ENCODE measurements around the gene LYPD6B.

DNA sequence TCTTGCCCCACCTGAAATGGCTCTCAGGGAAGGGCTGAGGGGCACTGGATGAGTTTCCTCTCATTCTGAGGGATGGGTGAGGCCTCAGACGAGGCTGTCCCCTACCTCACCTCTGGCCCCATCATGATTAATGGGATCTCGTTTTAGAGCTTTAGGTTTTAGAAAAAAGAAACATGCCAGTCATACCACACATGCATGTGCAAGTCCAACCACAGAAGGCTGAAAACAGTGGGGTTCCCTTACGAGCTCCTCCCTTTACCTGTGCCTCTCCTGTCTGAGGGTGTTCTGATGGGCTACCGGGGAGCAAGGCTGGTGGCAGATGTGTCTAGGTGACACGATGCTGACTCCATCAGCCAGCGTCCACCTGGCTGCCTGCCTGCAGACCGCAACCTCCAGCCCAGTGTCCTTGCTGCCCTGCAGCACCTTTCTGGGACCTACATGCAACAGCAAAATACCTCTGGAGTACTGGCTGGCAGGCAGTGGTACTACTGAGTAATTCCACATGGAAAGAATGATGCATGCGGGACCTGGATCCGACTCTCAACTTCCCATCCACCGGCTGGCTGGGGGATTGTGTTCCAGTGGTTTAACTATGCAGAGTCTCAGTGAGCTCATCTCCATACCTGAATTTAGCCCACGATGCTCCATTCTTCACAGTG is 9.1 kb upstream of the LYPD6B start:
- no peak for TF ChIP-seq POLR2AphosphoS5 (IDR thresholded peaks at IDR 0.05; ENCODE audit: borderline replicate concordance, low read depth, low read length)
- no peak for TF ChIP-seq EZH2 (IDR thresholded peaks at IDR 0.05)
